Muscle layer of colon (tissue), 2 donors: ENCODE measurements around the gene CLCN3.
"Not testable (repeated sequence)": the region's sequence is repeated elsewhere in the genome, so short reads cannot be mapped to it uniquely, and the experiment has no call there.

Experiments used
- H3K27ac ChIP-seq: one replicate; pipeline ENCODE4 v1.7.0; 2013; ENCODE audit warnings: low read depth, mild to moderate bottlenecking, low read length, moderate library complexity
- H3K27me3 ChIP-seq, 2 donors: one replicate each; pipeline ENCODE4 v1.7.0; 2013; ENCODE audit warnings: low read length in 2 of 2, mild to moderate bottlenecking in 2 of 2; ENCODE audit not compliant: insufficient read depth in 2 of 2, control insufficient read depth in 1 of 2
- H3K36me3 ChIP-seq: one replicate; pipeline ENCODE4 v1.7.0; 2013; ENCODE audit warnings: mild to moderate bottlenecking, low read length; ENCODE audit not compliant: insufficient read depth
- H3K4me1 ChIP-seq: one replicate; pipeline ENCODE4 v1.7.0; 2013; ENCODE audit warnings: mild to moderate bottlenecking, low read length; ENCODE audit not compliant: insufficient read depth
- H3K4me3 ChIP-seq, 2 donors: one replicate each; pipeline ENCODE4 v1.7.0; 2013; ENCODE audit warnings: low read length in 2 of 2, low read depth in 1 of 2, mild to moderate bottlenecking in 1 of 2, moderate library complexity in 1 of 2
- H3K9ac ChIP-seq: one replicate; pipeline ENCODE4 v1.7.0; 2013; ENCODE audit warnings: low read length
- H3K9me3 ChIP-seq: one replicate; pipeline ENCODE4 v1.7.0; 2013; ENCODE audit warnings: mild to moderate bottlenecking, low read length
- donor health status: abdominal sarcoma.
- donor health status: Adenocarcinoma of cecum.

The CLCN3 gene

DNA sequence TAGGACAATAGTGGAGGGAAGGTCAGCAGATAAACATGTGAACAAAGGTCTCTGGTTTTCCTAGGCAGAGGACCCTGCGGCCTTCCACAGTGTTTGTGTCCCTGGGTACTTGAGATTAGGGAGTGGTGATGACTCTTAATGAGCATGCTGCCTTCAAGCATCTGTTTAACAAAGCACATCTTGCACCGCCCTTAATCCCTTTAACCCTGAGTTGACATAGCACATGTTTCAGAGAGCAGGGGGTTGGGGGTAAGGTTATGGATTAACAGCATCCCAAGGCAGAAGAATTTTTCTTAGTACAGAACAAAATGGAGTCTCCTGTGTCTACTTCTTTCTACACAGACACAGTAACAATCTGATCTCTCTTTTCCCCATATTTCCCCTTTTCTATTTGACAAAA is 58.1 kb downstream of the CLCN3 start:
- H3K36me3 ChIP-seq, H3K27ac ChIP-seq, H3K4me1 ChIP-seq, H3K9me3 ChIP-seq, H3K9ac ChIP-seq, H3K27me3 ChIP-seq, H3K4me3 ChIP-seq: not testable (repeated sequence)

DNA sequence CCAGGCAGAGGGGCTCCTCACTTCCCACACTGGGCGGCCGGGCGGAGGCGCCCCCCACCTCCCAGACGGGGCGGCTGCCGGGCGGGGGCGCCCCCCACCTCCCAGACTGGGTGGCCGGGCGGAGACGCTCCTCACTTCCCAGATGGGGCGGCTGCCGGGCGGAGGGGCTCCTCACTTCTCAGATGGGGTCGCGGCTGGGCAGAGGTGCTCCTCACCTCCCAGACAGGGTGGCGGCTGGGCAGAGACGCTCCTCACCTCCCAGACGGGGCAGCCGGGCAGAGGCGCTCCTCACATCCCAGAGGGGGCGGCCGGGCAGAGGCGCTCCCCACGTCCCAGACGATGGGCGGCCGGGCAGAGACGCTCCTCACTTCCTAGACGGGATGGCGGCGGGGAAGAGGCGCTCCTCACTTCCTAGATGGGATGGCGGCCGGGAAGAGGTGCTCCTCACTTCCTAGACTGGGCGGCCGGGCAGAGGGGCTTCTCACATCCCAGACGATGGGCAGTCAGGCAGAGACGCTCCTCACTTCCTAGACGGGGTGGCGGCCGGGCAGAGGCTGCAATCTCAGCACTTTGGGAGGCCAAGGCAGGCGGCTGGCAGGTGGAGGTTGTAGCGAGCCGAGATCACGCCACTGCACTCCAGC is 58.7 kb downstream of the CLCN3 start:
- not testable (repeated sequence) for H3K27ac ChIP-seq, H3K36me3 ChIP-seq, H3K27me3 ChIP-seq, H3K4me1 ChIP-seq, H3K9me3 ChIP-seq, H3K9ac ChIP-seq, H3K4me3 ChIP-seq

DNA sequence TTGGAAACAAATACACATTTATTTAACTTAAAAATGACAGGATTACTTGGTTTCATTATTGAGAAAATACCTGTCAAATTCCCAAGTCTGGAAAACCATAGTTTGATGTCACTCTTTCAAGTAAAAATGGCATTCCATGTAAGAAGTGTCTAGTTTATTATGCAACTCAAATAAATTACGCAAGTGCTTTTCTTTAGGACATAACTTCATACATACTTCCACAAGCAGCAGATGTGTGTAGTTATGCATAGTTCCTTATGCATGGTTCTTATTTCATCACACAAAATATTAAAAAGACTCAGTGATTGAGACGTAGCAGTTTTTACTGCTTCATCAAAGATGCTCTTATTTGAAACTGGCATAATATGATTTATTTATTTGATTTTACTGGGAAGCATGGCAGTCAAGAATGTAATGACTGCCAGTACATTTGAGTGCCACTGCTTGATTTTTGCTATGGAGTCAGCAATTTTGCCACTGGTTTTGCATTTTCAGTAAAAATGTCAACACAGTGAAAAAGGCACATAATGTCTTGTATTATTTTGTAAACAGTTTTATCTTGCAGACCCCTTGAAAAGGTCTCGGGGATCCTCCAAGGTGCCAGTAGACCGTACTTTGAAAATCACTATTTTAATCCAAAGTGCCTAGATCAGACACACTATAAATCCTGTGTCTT is 62.1 kb downstream of the CLCN3 start:
- no peak overlapping the region for H3K4me3 ChIP-seq
- no peak overlapping the region for H3K27ac ChIP-seq
- H3K36me3 ChIP-seq: no peaks in the 10 kb centered on the region
- no peak overlapping the region for H3K9ac ChIP-seq
- H3K27me3 ChIP-seq: no peaks in the 10 kb centered on the region
- no peaks in the 10 kb centered on the region for H3K9me3 ChIP-seq
- H3K4me1 ChIP-seq: no peaks in the 10 kb centered on the region

DNA sequence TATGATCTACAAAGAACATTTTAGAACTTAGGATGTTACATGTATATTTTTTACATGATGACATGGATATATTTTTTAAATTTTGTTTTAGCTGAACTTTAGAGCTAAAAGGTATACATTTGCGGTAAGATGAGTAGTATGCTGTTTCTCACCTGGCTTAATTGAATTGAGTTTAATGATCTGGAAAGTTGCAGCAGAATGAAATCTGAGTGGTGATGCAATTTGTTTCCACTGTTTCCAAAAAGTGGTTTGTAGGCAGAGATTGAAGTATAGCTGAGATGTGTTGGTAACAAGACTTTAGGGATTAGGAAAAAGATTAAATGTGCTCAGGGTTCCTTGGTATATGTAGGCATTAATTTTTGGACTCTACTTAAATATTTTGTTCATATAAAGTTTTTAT is 69.3 kb downstream of the CLCN3 start:
- Histone ChIP-seq H3K36me3 (peaks cover 11% of the 10 kb centered on the region), H3K27me3 (no peaks in the 10 kb centered on the region), H3K4me3 (no peak overlapping the region), H3K4me1 (no peaks in the 10 kb centered on the region), H3K9ac (no peak overlapping the region), H3K9me3 (no peaks in the 10 kb centered on the region), H3K27ac (no peak overlapping the region)

DNA sequence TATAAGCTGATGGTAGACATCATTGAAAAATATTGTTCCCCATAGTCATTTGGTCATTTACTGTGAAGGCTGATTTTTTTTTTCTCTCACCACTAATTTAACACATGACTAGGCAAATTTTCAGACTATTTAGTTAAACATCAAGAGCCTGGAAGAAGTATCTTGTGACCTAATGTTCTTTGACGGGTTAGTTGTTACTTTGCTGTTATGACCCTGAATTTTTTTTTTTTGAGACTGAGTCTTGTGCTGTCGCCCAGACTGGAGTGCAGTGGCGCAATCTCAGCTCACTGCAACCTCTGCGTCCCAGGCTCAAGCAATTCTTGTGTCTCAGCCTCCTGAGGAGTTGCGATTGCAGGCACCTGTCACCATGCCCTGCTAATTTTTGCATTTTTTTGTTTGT is 70.4 kb downstream of the CLCN3 start:
- no peak overlapping the region for H3K4me3 ChIP-seq
- H3K9ac ChIP-seq: no peak overlapping the region
- no peaks in the 10 kb centered on the region for H3K4me1 ChIP-seq
- H3K27me3 ChIP-seq: no peaks in the 10 kb centered on the region
- H3K27ac ChIP-seq: no peak overlapping the region
- H3K9me3 ChIP-seq: no peaks in the 10 kb centered on the region
- peaks cover 11% of the 10 kb centered on the region for H3K36me3 ChIP-seq

DNA sequence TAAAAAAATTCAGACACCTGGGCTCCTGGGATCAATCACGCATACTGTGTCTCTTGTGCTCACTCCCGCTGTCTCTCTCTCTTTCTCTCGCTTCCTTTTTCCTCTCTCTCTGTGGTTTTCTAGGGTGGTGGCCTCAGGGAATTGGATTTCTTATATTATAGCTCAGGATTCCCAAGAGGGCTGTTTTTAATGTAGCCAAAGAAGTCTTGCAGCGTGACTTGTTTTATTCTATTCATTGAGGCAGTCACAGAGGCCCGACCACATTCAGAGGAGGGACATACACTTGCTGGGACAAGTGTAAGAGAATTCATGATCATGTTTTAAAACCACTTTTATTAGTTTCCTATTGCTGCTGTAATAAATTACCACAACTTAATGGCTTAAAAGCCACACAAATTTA is 78.0 kb downstream of the CLCN3 start:
- Histone ChIP-seq H3K36me3 (peaks cover 14% of the 10 kb centered on the region), H3K27ac (no peak overlapping the region), H3K9me3 (no peaks in the 10 kb centered on the region), H3K27me3 (no peaks in the 10 kb centered on the region), H3K4me3 (no peak overlapping the region), H3K9ac (no peak overlapping the region), H3K4me1 (no peaks in the 10 kb centered on the region)

DNA sequence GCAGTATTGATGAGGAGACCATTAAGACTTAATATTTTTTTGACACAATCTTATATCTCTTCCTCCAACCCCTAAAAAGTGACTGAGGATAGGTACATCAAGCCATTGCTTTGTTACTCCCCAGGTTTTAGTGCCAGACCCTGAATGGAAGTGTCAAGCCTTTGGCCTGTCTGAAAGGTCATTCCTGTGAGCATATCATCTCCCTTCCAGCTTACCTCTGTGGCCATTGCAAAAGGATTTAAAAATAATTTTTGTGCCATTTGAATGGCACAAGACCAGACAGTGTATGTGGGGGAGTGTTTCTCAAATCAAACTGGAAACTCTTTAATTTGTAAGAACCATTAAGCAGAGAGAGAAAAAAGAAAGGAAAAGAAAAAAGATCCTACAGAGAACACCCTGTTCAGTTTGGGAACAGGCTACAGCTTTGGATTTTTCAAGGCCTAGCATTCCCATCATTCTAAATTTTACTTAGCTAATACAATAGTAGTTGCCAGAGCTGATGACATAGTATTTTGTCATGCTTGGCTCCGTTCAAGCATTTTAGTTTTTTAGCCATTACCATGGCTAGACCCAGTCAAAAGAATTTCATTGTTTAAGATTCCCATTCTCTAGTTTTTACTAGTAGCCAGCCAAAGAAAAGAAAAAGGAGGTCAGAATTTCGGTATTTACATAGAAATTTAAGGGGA is 87.7 kb downstream of the CLCN3 start:
- Histone ChIP-seq H3K27ac (no peak overlapping the region), H3K9me3 (no peaks in the 10 kb centered on the region)

DNA sequence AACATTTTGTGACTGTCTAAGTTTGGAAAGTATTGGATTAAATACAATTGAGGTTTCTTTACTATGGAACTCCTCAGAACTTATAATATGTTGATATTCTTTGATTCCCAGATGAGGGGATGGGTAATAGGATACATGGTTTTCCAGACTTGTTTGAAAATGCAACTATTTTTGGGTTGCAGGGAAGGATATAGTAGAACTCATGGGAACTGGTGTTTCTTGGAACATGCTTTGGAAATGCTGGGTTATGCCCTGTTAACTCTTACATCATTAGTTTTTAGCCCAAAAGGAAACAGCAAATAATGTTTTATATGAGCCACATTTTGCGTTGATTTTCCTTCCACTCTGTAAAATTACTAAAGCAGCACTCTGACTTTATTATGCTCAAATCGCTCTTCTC is 95.4 kb downstream of the CLCN3 start:
- peaks cover 28% of the 10 kb centered on the region for H3K36me3 ChIP-seq
- H3K4me3 ChIP-seq: no peak overlapping the region
- no peak overlapping the region for H3K27ac ChIP-seq
- H3K9ac ChIP-seq: no peak overlapping the region
- H3K4me1 ChIP-seq: no peaks in the 10 kb centered on the region
- no peaks in the 10 kb centered on the region for H3K27me3 ChIP-seq
- H3K9me3 ChIP-seq: no peaks in the 10 kb centered on the region

More for the DNA sequence above, 87.7 kb downstream of the CLCN3 start:
- Histone ChIP-seq H3K27me3 (no peaks in the 10 kb centered on the region), H3K36me3 (peaks cover 10% of the 10 kb centered on the region), H3K9ac (no peak overlapping the region), H3K4me3 (no peak overlapping the region), H3K4me1 (no peaks in the 10 kb centered on the region)

DNA sequence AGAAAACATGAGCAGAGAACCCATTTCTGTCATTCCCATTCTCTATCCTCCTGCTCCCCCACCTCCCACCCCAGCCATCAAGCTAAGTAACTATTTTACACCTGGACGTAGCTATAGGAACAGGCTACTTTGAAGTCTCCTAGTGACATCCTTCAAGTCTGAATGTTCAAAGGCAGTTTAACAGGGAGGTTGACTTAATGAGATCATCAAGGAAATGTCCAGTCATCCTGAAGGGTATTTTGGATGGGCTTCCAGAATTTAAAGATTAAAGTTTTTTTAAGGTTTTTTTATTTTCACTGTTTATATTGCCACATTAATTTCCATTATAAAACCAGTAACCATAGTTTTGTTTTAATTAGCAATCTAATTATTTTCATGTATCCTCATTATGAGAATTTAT is 96.3 kb downstream of the CLCN3 start:
- H3K4me1 ChIP-seq: no peaks in the 10 kb centered on the region

DNA sequence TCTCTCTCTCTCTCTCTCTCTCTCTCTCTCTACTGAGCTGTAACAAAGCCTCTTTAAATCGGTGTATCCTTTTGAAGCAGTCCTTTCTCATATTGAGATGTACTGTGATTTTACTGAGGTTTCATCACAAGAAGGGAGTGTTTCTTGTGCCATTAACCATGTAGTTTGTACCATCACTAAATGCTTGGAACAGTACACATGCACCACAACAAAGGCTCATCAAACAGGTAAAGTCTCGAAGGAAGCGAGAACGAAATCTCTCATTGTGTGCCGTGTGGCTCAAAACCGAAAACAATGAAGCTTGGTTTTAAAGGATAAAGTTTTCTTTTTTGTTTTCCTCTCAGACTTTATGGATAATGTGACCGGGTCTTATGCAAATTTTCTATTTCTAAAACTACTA is 100.2 kb downstream of the CLCN3 start:
- Histone ChIP-seq H3K4me3 (no peak overlapping the region), H3K9me3 (no peaks in the 10 kb centered on the region), H3K9ac (no peak overlapping the region), H3K27ac (no peak overlapping the region), H3K36me3 (peaks cover 18% of the 10 kb centered on the region), H3K27me3 (no peaks in the 10 kb centered on the region), H3K4me1 (no peaks in the 10 kb centered on the region)

More for the DNA sequence above, 96.3 kb downstream of the CLCN3 start:
- no peaks in the 10 kb centered on the region for H3K27me3 ChIP-seq
- H3K27ac ChIP-seq: no peak overlapping the region
- peaks cover 28% of the 10 kb centered on the region for H3K36me3 ChIP-seq
- H3K4me3 ChIP-seq: no peak overlapping the region
- no peaks in the 10 kb centered on the region for H3K9me3 ChIP-seq
- no peak overlapping the region for H3K9ac ChIP-seq

DNA sequence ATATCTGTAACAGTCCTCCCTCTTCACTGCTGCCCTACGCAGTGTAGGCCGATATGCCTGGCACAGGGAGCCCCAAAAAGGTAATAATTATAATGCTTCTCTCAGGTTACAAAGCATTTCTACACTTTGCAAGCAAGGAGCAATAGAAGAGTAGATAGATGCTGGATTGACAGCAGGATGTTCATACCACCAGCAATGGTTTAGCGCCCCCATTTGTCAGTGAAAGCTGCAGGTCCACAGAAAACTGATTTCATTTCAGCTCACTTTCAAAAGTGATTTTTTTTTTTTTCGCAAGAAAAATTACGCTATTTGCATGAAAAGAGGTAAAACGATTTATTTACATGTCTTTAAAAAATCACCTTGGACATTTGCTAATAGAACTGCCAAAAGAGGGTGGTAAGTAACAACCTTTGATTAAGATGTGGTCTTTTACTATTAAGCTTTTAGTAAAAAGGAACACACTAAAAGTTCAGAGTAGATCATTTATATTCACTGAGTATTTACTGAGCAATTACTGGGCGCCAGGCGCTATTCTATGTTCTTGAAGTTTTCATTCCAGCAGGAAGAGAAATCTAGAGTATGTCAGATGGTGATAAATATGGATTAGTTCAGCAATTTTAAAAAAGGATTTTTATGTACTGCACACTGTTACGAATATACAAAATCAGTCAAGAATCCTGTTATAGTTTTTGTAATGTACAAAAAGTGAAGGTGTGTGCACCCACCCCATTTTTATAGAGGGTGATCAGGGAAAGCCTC is 103.0 kb downstream of the CLCN3 start:
- Histone ChIP-seq H3K27me3 (no peaks in the 10 kb centered on the region), H3K9me3 (no peaks in the 10 kb centered on the region), H3K4me1 (no peaks in the 10 kb centered on the region), H3K27ac (no peak overlapping the region), H3K4me3 (no peak overlapping the region), H3K9ac (no peak overlapping the region), H3K36me3 (peaks cover 17% of the 10 kb centered on the region)
